H1 (cell line): ENCODE results near the gene TSPAN9. TPM values are rescaled to one million over a fixed set of nuclear protein-coding genes. Genes with fewer than 3 reads are reported as not detected.

Experiments
- CTCF ChIA-PET: fragments of 300-600 bp; sonication (Branson Sonifier 250); formaldehyde crosslinking; loops from one replicate; lab custom pipeline; 2021; ENCODE audit not compliant: partially characterized antibody; lab: Charles Lee
- POLR2A ChIA-PET: fragments of 300-600 bp; sonication (Branson Sonifier 250); formaldehyde crosslinking; loops from one replicate; lab custom pipeline; 2021; ENCODE audit warnings: inconsistent platforms; ENCODE audit not compliant: partially characterized antibody; lab: Charles Lee
- DNase-seq, 2 experiments: peaks; one replicate each; pipeline versions ENCODE4 v3.0.0 to v3.0.0-alpha.2; 2010 to 2022; ENCODE audit warnings: low spot score in 2 of 2, low read depth in 1 of 2, mixed read lengths in 1 of 2
- FAIRE-seq: peaks from 2 replicates; lab custom pipeline; 2011; peaks lifted over from hg19 to GRCh38; lab: Jason Lieb, UNC
- H2AFZ ChIP-seq: 2 replicates; pipeline ENCODE4 v1.8.1; 2012; ENCODE audit warnings: low read length, inconsistent platforms
- H2AK5ac ChIP-seq: 2 replicates; pipeline ENCODE4 v1.6.1; 2013; ENCODE audit warnings: low read depth, low read length
- H2BK120ac ChIP-seq: replicated peaks from 2 replicates; pipeline ENCODE3; 2013; ENCODE audit warnings: low read depth, low read length, inconsistent platforms
- H2BK12ac ChIP-seq: 2 replicates; pipeline ENCODE4 v1.6.1; 2013; ENCODE audit warnings: low read depth, low read length
- H2BK15ac ChIP-seq: 2 replicates; pipeline ENCODE4 v1.6.1; 2013; ENCODE audit warnings: low read length
- H2BK20ac ChIP-seq: 2 replicates; pipeline ENCODE4 v1.6.1; 2013; ENCODE audit warnings: low read length
- H2BK5ac ChIP-seq: 2 replicates; pipeline ENCODE4 v1.6.1; 2013; ENCODE audit warnings: low read depth, low read length
- H3K14ac ChIP-seq: 2 replicates; pipeline ENCODE4 v1.6.1; 2013; ENCODE audit warnings: inconsistent platforms; ENCODE audit not compliant: insufficient read length
- H3K18ac ChIP-seq: 2 replicates; pipeline ENCODE4 v1.6.1; 2013; ENCODE audit warnings: low read length; ENCODE audit errors: extremely low read depth
- H3K23ac ChIP-seq: 2 replicates; pipeline ENCODE4 v1.6.1; 2013; ENCODE audit warnings: inconsistent platforms; ENCODE audit not compliant: insufficient read length
- H3K23me2 ChIP-seq: 2 replicates; pipeline ENCODE4 v1.6.1; 2013; ENCODE audit warnings: low read depth, low read length
- H3K27ac ChIP-seq: 2 replicates; pipeline ENCODE4 v1.6.1; 2011; ENCODE audit warnings: low read depth, low read length, inconsistent platforms
- H3K27me3 ChIP-seq, 4 experiments: replicated peaks in 1 of 4; 1 replicate in 1 of 4; 2 replicates in 3 of 4; pipeline versions ENCODE4 v1.6.1 to v1.8.1; 2011 to 2013; ENCODE audit warnings: low read length in 3 of 4, mild to moderate bottlenecking in 3 of 4, inconsistent platforms in 2 of 4, mixed read lengths in 2 of 4, moderate library complexity in 1 of 4; ENCODE audit not compliant: control insufficient read depth in 3 of 4, insufficient read depth in 3 of 4; ENCODE audit errors: extremely low read depth in 1 of 4
- H3K36me3 ChIP-seq, 4 experiments: 2 replicates each; pipeline versions ENCODE4 v1.6.1 to v1.8.1; 2011 to 2013; ENCODE audit warnings: mild to moderate bottlenecking in 4 of 4, low read length in 3 of 4, moderate library complexity in 2 of 4, control low read depth in 1 of 4, inconsistent platforms in 1 of 4; ENCODE audit not compliant: insufficient read depth in 4 of 4, control insufficient read depth in 2 of 4
- H3K4ac ChIP-seq: replicated peaks from 2 replicates; pipeline ENCODE3; 2013; ENCODE audit warnings: low read length, low read depth, mixed read lengths, inconsistent platforms; ENCODE audit not compliant: insufficient read length
- H3K4me1 ChIP-seq, 4 experiments: replicated peaks in 1 of 4; 1 replicate in 1 of 4; 2 replicates in 3 of 4; pipeline versions ENCODE4 v1.6.1 to v1.8.1; 2011 to 2013; ENCODE audit warnings: low read length in 3 of 4, inconsistent platforms in 2 of 4, mixed read lengths in 1 of 4; ENCODE audit not compliant: insufficient read depth in 4 of 4, control insufficient read depth in 3 of 4
- H3K4me2 ChIP-seq, 2 experiments: 2 replicates each; pipeline versions ENCODE4 v1.6.1 to v1.8.1; 2011 to 2013; ENCODE audit warnings: low read depth in 2 of 2, low read length in 2 of 2, control low read depth in 1 of 2, inconsistent platforms in 1 of 2, mild to moderate bottlenecking in 1 of 2; ENCODE audit not compliant: insufficient read depth in 1 of 2
- H3K4me3 ChIP-seq, 4 experiments: fragments of 200-600, 300-600 bp in 1 of 4; sonication (generic), shearing (Covaris generic), sonication (Bioruptor Twin) in 1 of 4; 2 replicates each; pipeline versions ENCODE4 v1.5.1 to v1.8.1; 2011 to 2016; ENCODE audit warnings: low read length in 4 of 4, low read depth in 3 of 4, control low read depth in 2 of 4, inconsistent platforms in 2 of 4, mild to moderate bottlenecking in 2 of 4, mixed read lengths in 1 of 4, moderate library complexity in 1 of 4; ENCODE audit not compliant: insufficient read depth in 2 of 4; ENCODE audit errors: extremely low read depth in 1 of 4
- H3K56ac ChIP-seq: replicated peaks from 2 replicates; pipeline ENCODE3; 2013; ENCODE audit warnings: low read depth, mild to moderate bottlenecking, mixed read lengths, low read length, inconsistent platforms; ENCODE audit not compliant: insufficient read length
- H3K79me1 ChIP-seq: 2 replicates; pipeline ENCODE4 v1.6.1; 2013; ENCODE audit warnings: low read depth, low read length, control low read depth
- H3K79me2 ChIP-seq, 2 experiments: 2 replicates each; pipeline versions ENCODE4 v1.6.1 to v1.8.1; 2012 to 2013; ENCODE audit warnings: low read length in 2 of 2, mild to moderate bottlenecking in 2 of 2, inconsistent platforms in 1 of 2; ENCODE audit not compliant: insufficient read depth in 2 of 2, control insufficient read depth in 1 of 2
- H3K9ac ChIP-seq, 4 experiments: replicated peaks in 1 of 4; 1 replicate in 1 of 4; 2 replicates in 3 of 4; pipeline versions ENCODE4 v1.6.1 to v1.8.1; 2011 to 2013; ENCODE audit warnings: low read depth in 3 of 4, low read length in 3 of 4, control low read depth in 2 of 4, mild to moderate bottlenecking in 2 of 4, moderate library complexity in 2 of 4, inconsistent platforms in 1 of 4; ENCODE audit errors: extremely low read depth in 1 of 4
- H3K9me3 ChIP-seq, 2 experiments: 2 replicates each; pipeline versions ENCODE4 v1.6.1 to v1.8.1; 2012 to 2013; ENCODE audit warnings: mild to moderate bottlenecking in 2 of 2, moderate library complexity in 2 of 2, control low read depth in 1 of 2, inconsistent platforms in 1 of 2, low read depth in 1 of 2, low read length in 1 of 2, mixed read lengths in 1 of 2; ENCODE audit not compliant: insufficient read depth in 2 of 2
- H4K20me1 ChIP-seq, 2 experiments: replicated peaks in 1 of 2; 2 replicates each; pipeline versions ENCODE3 to v1.8.1; 2011 to 2013; ENCODE audit warnings: inconsistent platforms in 2 of 2, low read length in 2 of 2, mild to moderate bottlenecking in 1 of 2; ENCODE audit not compliant: insufficient read depth in 2 of 2, control insufficient read depth in 1 of 2
- H4K5ac ChIP-seq: 2 replicates; pipeline ENCODE4 v1.6.1; 2013; ENCODE audit warnings: low read length, low read depth, mixed read lengths, inconsistent platforms; ENCODE audit not compliant: insufficient read length
- H4K8ac ChIP-seq: 2 replicates; pipeline ENCODE4 v1.8.0; 2013; ENCODE audit warnings: mild to moderate bottlenecking, moderate library complexity, low read length, inconsistent platforms; ENCODE audit not compliant: insufficient read depth; ENCODE audit errors: extremely low read depth
- H4K91ac ChIP-seq: replicated peaks from 2 replicates; pipeline ENCODE3; 2013; ENCODE audit warnings: low read length, mixed read lengths, inconsistent platforms; ENCODE audit not compliant: insufficient read length
- CBX8 ChIP-seq: fragments of 300-800, 300-1000 bp; sonication (generic); IDR thresholded peaks from 2 replicates; pipeline ENCODE4 v1.7.1; 2016; ENCODE audit warnings: low read depth, low read length, borderline replicate concordance
- E2F6 ChIP-seq: IDR thresholded peaks from 2 replicates; pipeline ENCODE4 v1.6.1; 2012; ENCODE audit warnings: inconsistent platforms
- GABPA ChIP-seq: IDR thresholded peaks from 2 replicates; pipeline ENCODE4 v1.6.1; 2011; ENCODE audit warnings: mild to moderate bottlenecking, low read length, moderate library complexity, borderline replicate concordance; ENCODE audit not compliant: insufficient read depth
- HDAC2 ChIP-seq, 2 experiments: fragments of 300-600 bp in 1 of 2; sonication (generic) in 1 of 2; IDR thresholded peaks; 2 replicates each; pipeline ENCODE4 v1.6.1; 2011 to 2012; ENCODE audit warnings: low read depth in 2 of 2, low read length in 2 of 2, mild to moderate bottlenecking in 2 of 2, moderate library complexity in 2 of 2, borderline replicate concordance in 1 of 2, inconsistent platforms in 1 of 2
- MAFK ChIP-seq: IDR thresholded peaks from 2 replicates; pipeline ENCODE4 v1.6.1; 2012; ENCODE audit warnings: low read depth, mild to moderate bottlenecking, improper control_type of control experiment, low read length
- NANOG ChIP-seq: IDR thresholded peaks from 2 replicates; pipeline ENCODE4 v1.6.1; 2011; ENCODE audit warnings: low read length, low read depth, mild to moderate bottlenecking, inconsistent platforms; ENCODE audit not compliant: insufficient read depth, poor library complexity, severe bottlenecking
- POLR2A ChIP-seq, 2 experiments: IDR thresholded peaks; 1 replicate in 1 of 2; 2 replicates in 1 of 2; pipeline ENCODE4 v1.6.1; 2011; ENCODE audit warnings: low read depth in 2 of 2, low read length in 2 of 2, mild to moderate bottlenecking in 2 of 2; ENCODE audit errors: control extremely low read depth in 1 of 2
- POLR2AphosphoS5 ChIP-seq: IDR thresholded peaks from 2 replicates; pipeline ENCODE4 v1.6.1; 2011; ENCODE audit warnings: low read depth, low read length
- RXRA ChIP-seq: IDR thresholded peaks from 2 replicates; pipeline ENCODE4 v1.6.1; 2011; ENCODE audit warnings: low read depth, mild to moderate bottlenecking, low read length, moderate library complexity; ENCODE audit not compliant: insufficient read depth
- SP1 ChIP-seq: IDR thresholded peaks from 2 replicates; pipeline ENCODE4 v1.6.1; 2011; ENCODE audit warnings: low read depth, low read length
- WGBS, 2 experiments: shearing (Covaris generic) in 1 of 2; methylation state at CpG; one replicate each; pipeline versions ENCODE4 v1.1.6 to v1.1.7; 2013 to 2015; ENCODE audit warnings: low lambda C conversion rate in 2 of 2, mixed read lengths in 2 of 2, inconsistent platforms in 1 of 2, low coverage in 1 of 2, missing lambda C conversion rate in 1 of 2; ENCODE audit not compliant: insufficient replicate concordance in 2 of 2, insufficient coverage in 1 of 2, insufficient read length in 1 of 2; ENCODE audit errors: extremely low coverage in 1 of 2, missing lambda C conversion rate in 1 of 2; 5-methylcytosine and 5-hydroxymethylcytosine counted together
- polyA plus RNA-seq, 7 experiments: library from polyadenylated mRNA; depleted of rRNA in 3 of 7; stranded (reverse) in 5 of 7; unstranded in 2 of 7; fragments of >200 nt in 5 of 7; fragments of 200-250 nt in 2 of 7; gene quantifications; 1 replicate in 5 of 7; 2 replicates in 1 of 7; 4 replicates in 1 of 7; pipeline versions ENCODE4 v1.2.1 to v1.2.3, GENCODE V29; 2011 to 2013; ENCODE audit warnings: missing spikeins in 2 of 7, mixed read lengths in 2 of 7
- total RNA-seq: library from RNA; stranded (reverse); fragmentation: NEBNext Ultra II Directional; extraction: Animal tissue kit (Norgen Biotek cat#: 25700); gene quantifications from 2 replicates; pipeline ENCODE4 v1.2.1, GENCODE V29; 2021
- TF ChIP-seq, protein P1 (sequence below): IDR thresholded peaks from 2 replicates; pipeline ENCODE4 v1.6.1; 2012; ENCODE audit warnings: inconsistent platforms

Gene TSPAN9
- total and polyA plus RNA-seq, 2 of the 8 experiments (the other 6 are each of a cell fraction or from before 2014, with no cell fraction given): 11.5 to 29.1 TPM

- H2BK5ac ChIP-seq: no peak overlapping the region
- H3K23ac ChIP-seq: no peak overlapping the region
- no peaks in the 10 kb centered on the region; a peak in 2 of 7 replicates for H3K27me3 ChIP-seq
- peaks cover 0 to 12% (median 9%) of the 10 kb centered on the region in 4 experiments; a peak in 6 of 7 replicates for H3K4me1 ChIP-seq
- no peak overlapping the region for H3K4me2 ChIP-seq
- WGBS, 2 experiments: 85% methylated on average over 5 of the region's 5 CpGs; no CpG with 5 or more reads in 1 of the 2 experiments
- no peak overlapping the region for H2BK120ac ChIP-seq
- peaks cover 4% of the 10 kb centered on the region; the same call in 1 of the 2 replicates for H3K79me1 ChIP-seq
- H2AFZ ChIP-seq: no peak overlapping the region
- no peaks in the 10 kb centered on the region for H4K20me1 ChIP-seq
- H3K23me2 ChIP-seq: no peaks in the 10 kb centered on the region
- CTCF ChIA-PET: interaction anchor here (0.7 to 1.7 kb wide), 2 partner anchors 44 to 113 kb away, joined by 3 to 4 read pairs; no protein-coding TSS in a partner anchor
- POLR2A ChIA-PET: no interaction called here
- H2BK20ac ChIP-seq: no peak overlapping the region
- H3K79me2 ChIP-seq: no peaks in the 10 kb centered on the region
- no peak overlapping the region for H2AK5ac ChIP-seq
- H3K27ac ChIP-seq: no peak overlapping the region
- FAIRE-seq (no peak), DNase-seq (no peak)
- no peaks in the 10 kb centered on the region; a peak in 1 of 4 replicates for H3K9me3 ChIP-seq
- no peak overlapping the region for H4K8ac ChIP-seq
- no peaks in the 10 kb centered on the region for H3K36me3 ChIP-seq
- no peak overlapping the region for H3K14ac ChIP-seq
- no peak overlapping the region for H4K91ac ChIP-seq
- no peak overlapping the region for H2BK12ac ChIP-seq
- H3K4me3 ChIP-seq: no peak overlapping the region
- H3K9ac ChIP-seq: no peak overlapping the region
- no peak overlapping the region for H2BK15ac ChIP-seq
- H3K56ac ChIP-seq: no peak overlapping the region
- no peak overlapping the region for H3K4ac ChIP-seq
- no peak overlapping the region for H3K18ac ChIP-seq
- no peak overlapping the region for H4K5ac ChIP-seq
- TF ChIP-seq MAFK: no peak
- TF ChIP-seq, protein P1, sequence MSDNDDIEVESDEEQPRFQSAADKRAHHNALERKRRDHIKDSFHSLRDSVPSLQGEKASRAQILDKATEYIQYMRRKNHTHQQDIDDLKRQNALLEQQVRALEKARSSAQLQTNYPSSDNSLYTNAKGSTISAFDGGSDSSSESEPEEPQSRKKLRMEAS: no peak
- no peak for TF ChIP-seq NANOG
- TF ChIP-seq HDAC2 (IDR thresholded peaks at IDR 0.05; ENCODE audit: borderline replicate concordance in 1 of 2, low read depth in 2 of 2, low read length in 2 of 2): no peak
- TF ChIP-seq CBX8: no peak
- TF ChIP-seq SP1: no peak
- TF ChIP-seq E2F6: no peak
- TF ChIP-seq POLR2AphosphoS5: no peak
- no peak for TF ChIP-seq GABPA
- TF ChIP-seq POLR2A (IDR thresholded peaks at IDR 0.05; ENCODE audit: control extremely low read depth in 1 of 2, low read depth in 2 of 2, low read length in 2 of 2): no peak
- no peak for TF ChIP-seq RXRA
Observed at GRCh38 chr12:3089588-3089987, 12.4 kb downstream of the TSPAN9 start.
